ENCODE data around the gene ZNF385C. TPM values are rescaled to one million over a fixed set of nuclear protein-coding genes. Genes with fewer than 3 reads are reported as not detected.
A peak's percentile ranks its signal among the peaks of the same experiment; 100 is the strongest.

Gene ZNF385C
- total and polyA plus RNA-seq, 2 of the 13 experiments (the other 11 are each of a cell fraction or from before 2014, with no cell fraction given) = 2.3 to 6.1 TPM

GRCh38 chr17:42087736-42088705, 10.3 kb downstream of the ZNF385C start (continued):
- TF ChIP-seq U2AF2 (IDR thresholded peaks at IDR 0.05; ENCODE audit: low read depth, low read length) = no peak
- TF ChIP-seq ZNF230 (CRISPR knock-in tag; IDR thresholded peaks at IDR 0.05) = no peak; the same call in 1 of the 2 replicates
- TF ChIP-seq ZNF703 (CRISPR knock-in tag; IDR thresholded peaks at IDR 0.05; ENCODE audit: borderline replicate concordance) = no peak
- TF ChIP-seq, protein P1, sequence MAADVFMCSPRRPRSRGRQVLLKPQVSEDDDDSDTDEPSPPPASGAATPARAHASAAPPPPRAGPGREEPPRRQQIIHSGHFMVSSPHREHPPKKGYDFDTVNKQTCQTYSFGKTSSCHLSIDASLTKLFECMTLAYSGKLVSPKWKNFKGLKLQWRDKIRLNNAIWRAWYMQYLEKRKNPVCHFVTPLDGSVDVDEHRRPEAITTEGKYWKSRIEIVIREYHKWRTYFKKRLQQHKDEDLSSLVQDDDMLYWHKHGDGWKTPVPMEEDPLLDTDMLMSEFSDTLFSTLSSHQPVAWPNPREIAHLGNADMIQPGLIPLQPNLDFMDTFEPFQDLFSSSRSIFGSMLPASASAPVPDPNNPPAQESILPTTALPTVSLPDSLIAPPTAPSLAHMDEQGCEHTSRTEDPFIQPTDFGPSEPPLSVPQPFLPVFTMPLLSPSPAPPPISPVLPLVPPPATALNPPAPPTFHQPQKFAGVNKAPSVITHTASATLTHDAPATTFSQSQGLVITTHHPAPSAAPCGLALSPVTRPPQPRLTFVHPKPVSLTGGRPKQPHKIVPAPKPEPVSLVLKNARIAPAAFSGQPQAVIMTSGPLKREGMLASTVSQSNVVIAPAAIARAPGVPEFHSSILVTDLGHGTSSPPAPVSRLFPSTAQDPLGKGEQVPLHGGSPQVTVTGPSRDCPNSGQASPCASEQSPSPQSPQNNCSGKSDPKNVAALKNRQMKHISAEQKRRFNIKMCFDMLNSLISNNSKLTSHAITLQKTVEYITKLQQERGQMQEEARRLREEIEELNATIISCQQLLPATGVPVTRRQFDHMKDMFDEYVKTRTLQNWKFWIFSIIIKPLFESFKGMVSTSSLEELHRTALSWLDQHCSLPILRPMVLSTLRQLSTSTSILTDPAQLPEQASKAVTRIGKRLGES (CRISPR knock-in tag; IDR thresholded peaks at IDR 0.05; ENCODE audit: borderline replicate concordance) = no peak; the same call in 1 of the 2 replicates
- TF ChIP-seq, protein P2, sequence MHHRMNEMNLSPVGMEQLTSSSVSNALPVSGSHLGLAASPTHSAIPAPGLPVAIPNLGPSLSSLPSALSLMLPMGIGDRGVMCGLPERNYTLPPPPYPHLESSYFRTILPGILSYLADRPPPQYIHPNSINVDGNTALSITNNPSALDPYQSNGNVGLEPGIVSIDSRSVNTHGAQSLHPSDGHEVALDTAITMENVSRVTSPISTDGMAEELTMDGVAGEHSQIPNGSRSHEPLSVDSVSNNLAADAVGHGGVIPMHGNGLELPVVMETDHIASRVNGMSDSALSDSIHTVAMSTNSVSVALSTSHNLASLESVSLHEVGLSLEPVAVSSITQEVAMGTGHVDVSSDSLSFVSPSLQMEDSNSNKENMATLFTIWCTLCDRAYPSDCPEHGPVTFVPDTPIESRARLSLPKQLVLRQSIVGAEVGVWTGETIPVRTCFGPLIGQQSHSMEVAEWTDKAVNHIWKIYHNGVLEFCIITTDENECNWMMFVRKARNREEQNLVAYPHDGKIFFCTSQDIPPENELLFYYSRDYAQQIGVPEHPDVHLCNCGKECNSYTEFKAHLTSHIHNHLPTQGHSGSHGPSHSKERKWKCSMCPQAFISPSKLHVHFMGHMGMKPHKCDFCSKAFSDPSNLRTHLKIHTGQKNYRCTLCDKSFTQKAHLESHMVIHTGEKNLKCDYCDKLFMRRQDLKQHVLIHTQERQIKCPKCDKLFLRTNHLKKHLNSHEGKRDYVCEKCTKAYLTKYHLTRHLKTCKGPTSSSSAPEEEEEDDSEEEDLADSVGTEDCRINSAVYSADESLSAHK (CRISPR knock-in tag; IDR thresholded peaks at IDR 0.05; ENCODE audit: borderline replicate concordance) = no peak
- TF ChIP-seq KDM2A (CRISPR knock-in tag; IDR thresholded peaks at IDR 0.05; ENCODE audit: borderline replicate concordance, low read depth) = peak; percentile 41; the same call in 1 of the 2 replicates
- TF ChIP-seq NR1H2 (CRISPR knock-in tag; IDR thresholded peaks at IDR 0.05; ENCODE audit: borderline replicate concordance, low read depth) = no peak
- 0 out of 2 replicates have a peak, but pooled peaks have one; percentile 20 for TF ChIP-seq ARNTL (CRISPR knock-in tag; IDR thresholded peaks at IDR 0.05)
- TF ChIP-seq, protein P3, sequence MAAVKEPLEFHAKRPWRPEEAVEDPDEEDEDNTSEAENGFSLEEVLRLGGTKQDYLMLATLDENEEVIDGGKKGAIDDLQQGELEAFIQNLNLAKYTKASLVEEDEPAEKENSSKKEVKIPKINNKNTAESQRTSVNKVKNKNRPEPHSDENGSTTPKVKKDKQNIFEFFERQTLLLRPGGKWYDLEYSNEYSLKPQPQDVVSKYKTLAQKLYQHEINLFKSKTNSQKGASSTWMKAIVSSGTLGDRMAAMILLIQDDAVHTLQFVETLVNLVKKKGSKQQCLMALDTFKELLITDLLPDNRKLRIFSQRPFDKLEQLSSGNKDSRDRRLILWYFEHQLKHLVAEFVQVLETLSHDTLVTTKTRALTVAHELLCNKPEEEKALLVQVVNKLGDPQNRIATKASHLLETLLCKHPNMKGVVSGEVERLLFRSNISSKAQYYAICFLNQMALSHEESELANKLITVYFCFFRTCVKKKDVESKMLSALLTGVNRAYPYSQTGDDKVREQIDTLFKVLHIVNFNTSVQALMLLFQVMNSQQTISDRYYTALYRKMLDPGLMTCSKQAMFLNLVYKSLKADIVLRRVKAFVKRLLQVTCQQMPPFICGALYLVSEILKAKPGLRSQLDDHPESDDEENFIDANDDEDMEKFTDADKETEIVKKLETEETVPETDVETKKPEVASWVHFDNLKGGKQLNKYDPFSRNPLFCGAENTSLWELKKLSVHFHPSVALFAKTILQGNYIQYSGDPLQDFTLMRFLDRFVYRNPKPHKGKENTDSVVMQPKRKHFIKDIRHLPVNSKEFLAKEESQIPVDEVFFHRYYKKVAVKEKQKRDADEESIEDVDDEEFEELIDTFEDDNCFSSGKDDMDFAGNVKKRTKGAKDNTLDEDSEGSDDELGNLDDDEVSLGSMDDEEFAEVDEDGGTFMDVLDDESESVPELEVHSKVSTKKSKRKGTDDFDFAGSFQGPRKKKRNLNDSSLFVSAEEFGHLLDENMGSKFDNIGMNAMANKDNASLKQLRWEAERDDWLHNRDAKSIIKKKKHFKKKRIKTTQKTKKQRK (IDR thresholded peaks at IDR 0.05; ENCODE audit: low read length) = no peak
- TF ChIP-seq, protein P4, sequence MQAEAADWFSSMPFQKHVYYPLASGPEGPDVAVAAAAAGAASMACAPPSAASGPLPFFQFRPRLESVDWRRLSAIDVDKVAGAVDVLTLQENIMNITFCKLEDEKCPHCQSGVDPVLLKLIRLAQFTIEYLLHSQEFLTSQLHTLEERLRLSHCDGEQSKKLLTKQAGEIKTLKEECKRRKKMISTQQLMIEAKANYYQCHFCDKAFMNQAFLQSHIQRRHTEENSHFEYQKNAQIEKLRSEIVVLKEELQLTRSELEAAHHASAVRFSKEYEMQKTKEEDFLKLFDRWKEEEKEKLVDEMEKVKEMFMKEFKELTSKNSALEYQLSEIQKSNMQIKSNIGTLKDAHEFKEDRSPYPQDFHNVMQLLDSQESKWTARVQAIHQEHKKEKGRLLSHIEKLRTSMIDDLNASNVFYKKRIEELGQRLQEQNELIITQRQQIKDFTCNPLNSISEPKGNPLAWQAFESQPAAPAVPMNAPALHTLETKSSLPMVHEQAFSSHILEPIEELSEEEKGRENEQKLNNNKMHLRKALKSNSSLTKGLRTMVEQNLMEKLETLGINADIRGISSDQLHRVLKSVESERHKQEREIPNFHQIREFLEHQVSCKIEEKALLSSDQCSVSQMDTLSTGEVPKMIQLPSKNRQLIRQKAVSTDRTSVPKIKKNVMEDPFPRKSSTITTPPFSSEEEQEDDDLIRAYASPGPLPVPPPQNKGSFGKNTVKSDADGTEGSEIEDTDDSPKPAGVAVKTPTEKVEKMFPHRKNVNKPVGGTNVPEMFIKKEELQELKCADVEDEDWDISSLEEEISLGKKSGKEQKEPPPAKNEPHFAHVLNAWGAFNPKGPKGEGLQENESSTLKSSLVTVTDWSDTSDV (CRISPR knock-in tag; IDR thresholded peaks at IDR 0.05) = no peak
- no peak for TF ChIP-seq CC2D1A (CRISPR knock-in tag; IDR thresholded peaks at IDR 0.05)
- no peak for TF ChIP-seq SMAD1 (CRISPR knock-in tag; IDR thresholded peaks at IDR 0.05; ENCODE audit: borderline replicate concordance, low read depth)
- peak; percentile 20; the same call in 1 of the 2 replicates for TF ChIP-seq FOSL2 (CRISPR knock-in tag; IDR thresholded peaks at IDR 0.05)
- no peak for TF ChIP-seq REL (CRISPR knock-in tag; conservative IDR thresholded peaks at IDR 0.05)
